Cortex of kidney (tissue), 1 donor: ENCODE measurements around the gene SOAT2.
"Not testable (repeated sequence)": the region's sequence is repeated elsewhere in the genome, so short reads cannot be mapped to it uniquely, and the experiment has no call there.

ENCODE experiments used
- DNase-seq: peaks from one replicate; lab custom pipeline; 2025; lab: John Stamatoyannopoulos, UW

The SOAT2 gene

GRCh38 chr12:53086361-53086760 is 16.9 kb upstream of the SOAT2 start:
- DNase-seq = no peak

GRCh38 chr12:53090105-53090504 is 13.2 kb upstream of the SOAT2 start:
- no peak for DNase-seq

GRCh38 chr12:53090554-53090953 is 12.7 kb upstream of the SOAT2 start:
- DNase-seq = no peak

- no peak for DNase-seq
Measured at GRCh38 chr12:53091756-53092155, 11.5 kb upstream of the SOAT2 start.

GRCh38 chr12:53093777-53094393 is 9.4 kb upstream of the SOAT2 start:
- DNase-seq = no peak

DNA sequence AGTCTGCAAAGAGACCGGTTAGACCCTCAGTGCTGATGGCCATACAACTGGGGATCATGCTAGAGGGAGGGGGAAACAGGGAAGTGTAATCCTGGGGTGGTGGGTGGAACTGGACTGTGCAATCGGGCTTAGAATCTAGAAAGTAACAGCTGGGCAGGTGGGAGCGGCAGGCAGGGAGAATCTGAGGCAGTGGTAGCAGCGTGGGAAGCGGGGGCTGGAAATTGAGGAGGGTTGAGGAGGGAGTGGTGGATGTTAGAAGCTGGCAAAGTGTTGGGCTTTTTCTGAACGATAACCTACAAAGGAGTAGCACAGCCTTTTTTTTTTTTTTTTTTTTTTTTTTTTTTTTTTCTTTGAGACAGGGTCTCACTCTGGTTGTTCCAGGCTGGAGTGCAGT is 8.9 kb upstream of the SOAT2 start:
- no peak for DNase-seq

DNA sequence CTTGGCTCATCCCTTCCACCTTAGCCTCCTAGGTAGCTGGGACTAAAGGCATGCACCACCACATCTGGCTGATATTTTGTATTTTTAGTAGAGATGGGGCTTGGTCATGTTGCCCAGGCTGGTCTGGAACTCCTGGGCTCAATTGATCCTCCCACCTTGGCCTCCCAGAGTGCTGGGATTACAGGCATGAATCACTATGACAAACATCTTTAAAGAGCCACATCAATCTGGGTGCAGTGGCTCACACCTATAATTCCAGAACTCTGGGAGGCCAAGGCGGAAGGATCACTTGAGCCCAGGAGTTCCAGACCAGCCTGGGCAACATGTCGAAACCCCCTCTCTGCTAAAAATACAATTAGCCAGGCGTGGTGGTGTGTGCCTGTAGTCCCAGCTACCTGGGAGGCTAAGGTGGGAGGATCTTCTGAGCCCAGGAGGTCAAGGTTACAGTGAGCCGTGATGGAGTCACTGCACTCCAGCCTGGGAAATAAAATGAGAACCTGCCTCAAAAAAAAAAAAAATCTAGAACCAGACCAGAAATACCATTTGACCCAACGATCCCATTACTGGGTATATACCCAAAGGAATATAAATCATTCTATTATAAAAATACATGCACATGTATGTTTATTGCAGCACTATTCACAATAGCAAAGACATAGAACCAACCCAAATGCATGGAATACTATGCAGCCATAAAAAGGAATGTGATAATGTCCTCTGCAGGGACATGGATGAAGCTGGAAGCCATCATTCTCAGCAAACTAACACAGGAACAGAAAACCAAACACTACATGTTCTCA is 8.3 kb upstream of the SOAT2 start:
- DNase-seq = not testable (repeated sequence)

GRCh38 chr12:53095596-53095895 is 7.7 kb upstream of the SOAT2 start:
- not testable (repeated sequence) for DNase-seq

DNA sequence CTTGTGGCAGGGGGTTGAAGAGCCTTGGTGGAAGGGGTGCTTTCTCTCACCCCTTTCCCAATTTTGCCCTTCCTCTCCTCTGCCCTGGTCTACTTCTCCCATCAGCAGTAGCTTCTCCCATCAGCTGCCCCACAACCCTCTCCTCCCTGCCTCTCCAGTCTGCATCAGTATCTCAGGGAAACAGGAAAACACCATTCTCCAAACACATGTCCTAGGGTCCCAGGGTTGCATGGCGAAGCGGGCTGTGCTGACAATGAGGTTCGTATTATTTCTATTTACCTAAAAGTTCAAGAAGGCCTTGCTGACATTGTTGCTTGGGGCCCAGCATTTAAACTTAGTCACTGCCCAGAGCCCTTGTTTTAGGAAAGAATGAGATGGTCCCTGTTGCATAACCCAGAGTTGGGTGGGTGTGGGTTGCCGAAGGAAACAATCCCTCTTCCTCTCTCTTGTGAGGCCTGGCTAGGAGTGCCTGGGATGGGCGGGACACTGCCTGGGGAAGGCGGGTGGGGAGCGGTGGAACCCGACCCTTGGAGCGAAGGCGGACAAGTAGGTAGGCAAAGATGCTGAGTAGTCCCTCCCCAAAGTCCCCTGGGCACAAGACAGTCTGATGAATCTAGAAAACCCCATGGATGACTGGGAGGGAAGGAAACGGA is 7.1 kb upstream of the SOAT2 start:
- DNase-seq = no peak

DNA sequence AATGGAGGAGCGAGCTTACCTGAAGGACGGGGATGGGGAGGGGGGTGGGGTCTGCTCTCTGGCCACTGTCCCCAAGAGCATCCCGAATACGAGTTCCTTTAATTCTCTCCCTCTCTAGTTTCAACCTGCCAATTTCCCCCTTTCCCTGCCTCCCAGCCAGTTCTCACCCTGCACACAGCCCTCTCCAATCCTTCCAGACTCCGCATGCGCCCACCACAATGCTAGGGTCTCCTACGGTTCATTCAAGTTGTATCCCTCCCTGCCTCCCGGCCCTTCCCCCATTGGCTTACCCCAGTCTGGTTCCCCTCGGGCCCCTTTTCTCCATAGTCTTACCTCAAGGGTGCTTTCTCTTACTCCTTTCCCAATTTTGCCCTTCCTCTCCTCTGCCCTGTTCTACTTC is 6.5 kb upstream of the SOAT2 start:
- DNase-seq = no peak

- DNase-seq = no peak
Measured at GRCh38 chr12:53097207-53097563, 6.1 kb upstream of the SOAT2 start.

- DNase-seq = no peak
Measured at GRCh38 chr12:53097564-53098353, 5.5 kb upstream of the SOAT2 start, which contains the start of gene IGFBP6. Gene IGFBP6, plus strand, starts transcription at chr12:53097667. Its CDS starts 51 bp downstream, at chr12:53097718.

DNA sequence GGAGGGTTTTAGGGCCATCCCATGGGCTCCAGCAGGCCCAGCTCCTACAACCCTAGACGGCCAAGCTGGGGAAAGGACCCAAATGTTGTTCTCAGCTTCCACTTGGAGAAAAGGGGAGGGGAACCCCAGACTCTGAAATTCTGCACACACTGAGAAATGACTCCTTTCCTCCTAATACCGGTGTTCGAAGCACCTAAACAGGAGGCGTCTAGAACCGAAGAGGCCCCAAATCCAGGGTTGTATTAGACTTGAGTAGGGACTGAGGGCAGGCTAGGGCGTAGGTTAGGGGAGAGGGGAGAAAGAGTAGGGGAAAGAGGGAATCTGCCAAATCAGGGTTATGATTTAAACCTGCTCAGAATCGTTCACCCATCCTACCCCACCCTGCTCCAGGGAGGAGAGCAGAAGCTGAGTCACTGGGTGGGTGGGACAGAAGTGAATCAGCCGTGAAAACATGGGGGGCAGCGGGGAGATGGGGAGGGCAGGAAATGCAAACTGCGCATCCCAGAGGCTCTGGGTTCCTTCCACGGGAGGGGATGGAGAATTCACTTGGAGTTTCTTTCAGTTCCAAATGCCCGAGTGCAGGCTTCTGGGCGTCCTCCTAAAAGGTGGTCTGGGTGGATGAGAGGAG is 4.8 kb upstream of the SOAT2 start:
- no peak for DNase-seq

GRCh38 chr12:53099071-53099882 is 4.0 kb upstream of the SOAT2 start:
- DNase-seq = no peak

DNA sequence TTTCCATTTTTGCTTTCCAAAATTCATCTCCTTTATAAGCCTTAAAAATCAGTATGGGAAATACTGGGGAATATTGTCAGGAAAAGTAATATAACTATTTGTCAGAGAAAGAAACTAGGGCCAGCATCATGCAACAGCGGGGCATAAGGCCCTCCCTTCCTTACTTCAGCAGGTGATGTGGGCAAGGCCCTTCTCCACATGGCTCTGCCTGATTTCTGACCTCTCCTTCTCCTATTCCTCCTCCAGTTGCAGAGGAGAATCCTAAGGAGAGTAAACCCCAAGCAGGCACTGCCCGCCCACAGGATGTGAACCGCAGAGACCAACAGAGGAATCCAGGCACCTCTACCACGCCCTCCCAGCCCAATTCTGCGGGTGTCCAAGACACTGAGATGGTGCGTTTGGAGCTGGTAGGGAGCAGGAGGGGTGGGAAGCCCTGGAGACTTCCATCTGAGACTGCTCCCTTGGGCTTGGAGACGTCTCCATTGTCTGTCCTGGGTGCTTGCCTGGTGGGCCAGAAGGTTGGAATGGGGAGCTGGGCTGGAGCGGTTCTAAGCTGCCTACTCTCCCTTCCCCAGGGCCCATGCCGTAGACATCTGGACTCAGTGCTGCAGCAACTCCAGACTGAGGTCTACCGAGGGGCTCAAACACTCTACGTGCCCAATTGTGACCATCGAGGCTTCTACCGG is 2.7 kb upstream of the SOAT2 start:
- DNase-seq = no peak

- DNase-seq = no peak
Measured at GRCh38 chr12:53101266-53101665, 2.0 kb upstream of the SOAT2 start.

DNA sequence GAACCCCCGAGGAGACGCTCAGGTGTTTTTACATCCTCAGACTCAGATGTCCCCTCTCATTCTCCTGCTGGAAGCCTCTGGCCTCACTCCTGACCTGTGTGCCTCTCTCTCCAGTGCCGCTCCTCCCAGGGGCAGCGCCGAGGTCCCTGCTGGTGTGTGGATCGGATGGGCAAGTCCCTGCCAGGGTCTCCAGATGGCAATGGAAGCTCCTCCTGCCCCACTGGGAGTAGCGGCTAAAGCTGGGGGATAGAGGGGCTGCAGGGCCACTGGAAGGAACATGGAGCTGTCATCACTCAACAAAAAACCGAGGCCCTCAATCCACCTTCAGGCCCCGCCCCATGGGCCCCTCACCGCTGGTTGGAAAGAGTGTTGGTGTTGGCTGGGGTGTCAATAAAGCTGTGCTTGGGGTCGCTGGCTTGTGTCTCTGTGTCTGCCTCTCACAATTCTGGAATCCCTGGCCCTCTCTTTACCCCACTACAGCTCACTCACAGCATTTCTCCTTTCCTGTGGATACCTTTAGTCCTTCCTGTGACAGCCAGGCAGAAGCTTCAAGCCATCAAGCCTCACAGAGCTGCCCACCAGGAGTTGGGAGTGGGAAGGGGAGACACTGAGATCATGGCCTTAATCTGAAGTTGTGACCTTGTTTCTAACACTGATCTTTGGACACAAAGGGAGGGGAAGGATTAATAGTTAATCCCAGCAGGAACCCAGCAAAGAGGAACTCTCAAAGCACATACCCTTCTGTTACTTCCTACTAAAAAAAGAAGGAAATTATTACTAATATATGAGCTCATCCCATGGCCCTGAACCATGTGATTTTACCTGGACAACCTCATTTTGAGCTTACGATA is 1.1 kb upstream of the SOAT2 start:
- DNase-seq = no peak

- DNase-seq = no peak
Measured at GRCh38 chr12:53103860-53104305, 597 bp downstream of the SOAT2 start.

DNA sequence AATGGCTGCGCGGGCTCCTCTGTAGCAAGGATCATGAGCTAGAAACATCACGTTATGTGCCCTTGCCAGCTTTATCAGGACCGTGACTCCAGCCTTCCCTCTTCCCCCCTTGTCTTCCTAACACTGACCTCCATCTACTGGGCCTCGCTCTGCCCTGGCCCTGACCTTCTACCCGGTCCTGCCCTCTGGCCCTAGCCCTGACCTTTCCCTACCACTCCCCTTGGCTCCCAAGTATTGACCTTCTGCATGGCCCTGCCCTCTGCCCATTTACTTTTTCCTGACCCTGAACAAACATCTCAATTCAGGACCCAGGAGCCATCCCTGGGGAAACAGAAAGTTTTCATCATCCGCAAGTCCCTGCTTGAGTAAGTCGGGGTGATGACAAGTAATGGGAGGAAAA is 2.0 kb downstream of the SOAT2 start:
- DNase-seq = no peak
